ENCODE measurements around the gene OR2AG1. TPM values are rescaled to one million over a fixed set of nuclear protein-coding genes. Genes with fewer than 3 reads are reported as not detected.

OR2AG1 gene
- total RNA-seq, 1 donor from 2014 or later = not detected

DNA sequence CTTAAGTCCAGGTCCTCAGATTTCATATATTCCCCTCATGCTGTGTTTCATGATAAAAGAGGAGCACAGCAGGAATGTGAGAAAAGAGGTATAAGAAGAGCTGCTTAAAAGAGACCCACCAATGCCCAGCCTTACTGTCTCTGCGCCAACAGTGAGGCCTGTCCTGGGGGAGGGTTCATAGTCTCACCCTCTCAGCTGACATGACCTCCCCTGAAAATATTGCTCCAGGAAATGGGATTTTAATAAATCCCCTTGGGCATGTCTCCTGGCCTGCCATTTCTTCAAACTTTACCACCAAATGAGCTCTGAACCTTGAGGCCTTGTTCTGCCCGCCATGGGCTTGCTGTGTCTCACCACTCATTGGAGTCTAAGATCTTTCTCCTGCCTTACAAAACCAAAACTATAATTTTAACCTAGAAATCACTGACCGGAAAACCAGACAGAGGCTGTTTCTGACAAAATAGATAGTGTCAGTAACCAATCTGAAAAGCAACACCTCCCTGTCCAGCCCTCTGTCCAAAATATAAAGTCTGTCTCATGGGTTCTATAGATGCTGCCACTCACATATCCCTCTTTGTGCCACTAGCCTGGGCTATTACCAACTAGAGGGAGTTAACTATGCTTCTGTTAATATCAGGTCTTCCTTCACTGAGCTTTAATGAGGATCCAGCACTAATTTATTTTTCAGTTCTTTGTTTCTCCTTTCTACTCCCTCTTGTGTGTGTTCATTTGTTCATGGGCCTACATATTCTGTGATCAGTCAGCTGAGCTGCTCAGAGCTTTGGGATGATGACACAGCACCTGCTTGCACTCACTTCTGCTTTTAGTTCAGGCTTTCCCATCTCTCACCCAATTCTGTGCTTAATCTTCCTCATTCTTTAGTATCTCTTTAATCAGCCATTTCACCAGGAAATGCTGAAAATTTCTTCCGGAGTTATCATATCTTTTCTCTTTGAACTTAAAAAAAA, 10.6 kb upstream of the OR2AG1 start, which contains the start of gene OR2AG2:
TSS of gene OR2AG2 (minus strand) at position 51 of the 968 bp plus-strand sequence. CDS start 3,019 bp downstream, outside the sequence.
- H3K9ac ChIP-seq (ENCODE audit: low read length) = no peak within 1 kb of the TSS
- TF ChIP-seq, protein P1, sequence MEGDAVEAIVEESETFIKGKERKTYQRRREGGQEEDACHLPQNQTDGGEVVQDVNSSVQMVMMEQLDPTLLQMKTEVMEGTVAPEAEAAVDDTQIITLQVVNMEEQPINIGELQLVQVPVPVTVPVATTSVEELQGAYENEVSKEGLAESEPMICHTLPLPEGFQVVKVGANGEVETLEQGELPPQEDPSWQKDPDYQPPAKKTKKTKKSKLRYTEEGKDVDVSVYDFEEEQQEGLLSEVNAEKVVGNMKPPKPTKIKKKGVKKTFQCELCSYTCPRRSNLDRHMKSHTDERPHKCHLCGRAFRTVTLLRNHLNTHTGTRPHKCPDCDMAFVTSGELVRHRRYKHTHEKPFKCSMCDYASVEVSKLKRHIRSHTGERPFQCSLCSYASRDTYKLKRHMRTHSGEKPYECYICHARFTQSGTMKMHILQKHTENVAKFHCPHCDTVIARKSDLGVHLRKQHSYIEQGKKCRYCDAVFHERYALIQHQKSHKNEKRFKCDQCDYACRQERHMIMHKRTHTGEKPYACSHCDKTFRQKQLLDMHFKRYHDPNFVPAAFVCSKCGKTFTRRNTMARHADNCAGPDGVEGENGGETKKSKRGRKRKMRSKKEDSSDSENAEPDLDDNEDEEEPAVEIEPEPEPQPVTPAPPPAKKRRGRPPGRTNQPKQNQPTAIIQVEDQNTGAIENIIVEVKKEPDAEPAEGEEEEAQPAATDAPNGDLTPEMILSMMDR (IDR thresholded peaks at IDR 0.05; ENCODE audit: insufficient read depth, low read depth, low read length) = no peak
- TF ChIP-seq EZH2 (IDR thresholded peaks at IDR 0.05; ENCODE audit: insufficient read depth, low read length) = no peak
- no peaks in the 10 kb centered on the region for H3K9me3 ChIP-seq (ENCODE audit: insufficient read depth, low read depth, low read length)
- no peak within 1 kb of the TSS for H3K4me2 ChIP-seq (ENCODE audit: low read length)
- no peak within 1 kb of the TSS for H3K27ac ChIP-seq (ENCODE audit: low read depth, low read length)
- no peaks in the 10 kb centered on the region for H3K79me2 ChIP-seq (ENCODE audit: insufficient read depth, low read length)
- no peaks in the 10 kb centered on the region for H4K20me1 ChIP-seq (ENCODE audit: insufficient read depth, low read length)
- Mint-ChIP-seq H3K27me3 (ENCODE audit: low read depth, unreplicated experiment) (peaks cover 3% of the 10 kb centered on the region), H3K36me3 (ENCODE audit: low read depth, unreplicated experiment) (no peaks in the 10 kb centered on the region), H3K9me3 (ENCODE audit: unreplicated experiment) (no peaks in the 10 kb centered on the region), H3K4me1 (ENCODE audit: low read depth, unreplicated experiment) (no peaks in the 10 kb centered on the region), H3K4me3 (ENCODE audit: unreplicated experiment) (no peak within 1 kb of the TSS), H3K27ac (ENCODE audit: unreplicated experiment) (no peak within 1 kb of the TSS)
- H3K4me3 ChIP-seq (ENCODE audit: insufficient read depth, low read depth, low read length) = no peak within 1 kb of the TSS
- FAIRE-seq (no peak), DNase-seq (ENCODE audit: low read depth) (no peak)
- H3K27me3 ChIP-seq (ENCODE audit: insufficient read depth, low read length) = peaks cover 3% of the 10 kb centered on the region
- no peak within 1 kb of the TSS for H2AFZ ChIP-seq (ENCODE audit: low read depth, low read length)
- no peaks in the 10 kb centered on the region for H3K36me3 ChIP-seq (ENCODE audit: insufficient read depth, low read length)
- H3K4me1 ChIP-seq (ENCODE audit: insufficient read depth, low read length) = no peaks in the 10 kb centered on the region

DNA sequence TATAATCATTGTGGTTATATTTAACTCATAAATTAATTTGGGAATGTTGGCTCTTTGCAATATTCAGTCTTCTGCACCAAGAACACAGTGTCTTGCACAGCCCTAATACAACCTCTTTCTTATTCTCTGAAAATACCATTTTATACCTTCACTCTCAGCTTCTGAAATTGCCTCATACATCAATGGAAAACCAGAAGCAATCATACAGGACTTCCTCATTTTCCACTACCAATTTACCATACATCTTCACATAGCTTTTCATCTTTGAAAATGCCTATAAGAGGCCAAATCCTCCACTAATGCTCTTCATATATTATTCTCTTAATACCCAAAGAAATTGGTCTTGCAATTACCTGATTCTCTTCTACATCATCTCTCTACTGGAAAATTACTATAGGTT, 4.3 kb upstream of the OR2AG1 start:
- Histone ChIP-seq H3K36me3 (ENCODE audit: insufficient read depth, low read length) (no peaks in the 10 kb centered on the region), H4K20me1 (ENCODE audit: insufficient read depth, low read length) (no peaks in the 10 kb centered on the region), H3K27ac (ENCODE audit: low read depth, low read length) (no peak overlapping the region), H3K79me2 (ENCODE audit: insufficient read depth, low read length) (no peaks in the 10 kb centered on the region), H3K27me3 (ENCODE audit: insufficient read depth, low read length) (peaks cover under 1% of the 10 kb centered on the region), H3K4me1 (ENCODE audit: insufficient read depth, low read length) (no peaks in the 10 kb centered on the region), H3K4me3 (ENCODE audit: insufficient read depth, low read depth, low read length) (no peak overlapping the region), H3K9ac (ENCODE audit: low read length) (no peak overlapping the region), H3K4me2 (ENCODE audit: low read length) (no peak overlapping the region), H2AFZ (ENCODE audit: low read depth, low read length) (no peak overlapping the region), H3K9me3 (ENCODE audit: insufficient read depth, low read depth, low read length) (no peaks in the 10 kb centered on the region)
- Mint-ChIP-seq H3K9me3 (ENCODE audit: unreplicated experiment) (no peaks in the 10 kb centered on the region), H3K4me1 (ENCODE audit: low read depth, unreplicated experiment) (no peaks in the 10 kb centered on the region), H3K36me3 (ENCODE audit: low read depth, unreplicated experiment) (no peaks in the 10 kb centered on the region), H3K27ac (ENCODE audit: unreplicated experiment) (no peak overlapping the region), H3K27me3 (ENCODE audit: low read depth, unreplicated experiment) (no peaks in the 10 kb centered on the region), H3K4me3 (ENCODE audit: unreplicated experiment) (no peak overlapping the region)
- FAIRE-seq = no peak
- no peak for DNase-seq (ENCODE audit: low read depth)
- no peak for TF ChIP-seq EZH2 (IDR thresholded peaks at IDR 0.05; ENCODE audit: insufficient read depth, low read length)
- TF ChIP-seq, protein P1 (IDR thresholded peaks at IDR 0.05; ENCODE audit: insufficient read depth, low read depth, low read length) = no peak

DNA sequence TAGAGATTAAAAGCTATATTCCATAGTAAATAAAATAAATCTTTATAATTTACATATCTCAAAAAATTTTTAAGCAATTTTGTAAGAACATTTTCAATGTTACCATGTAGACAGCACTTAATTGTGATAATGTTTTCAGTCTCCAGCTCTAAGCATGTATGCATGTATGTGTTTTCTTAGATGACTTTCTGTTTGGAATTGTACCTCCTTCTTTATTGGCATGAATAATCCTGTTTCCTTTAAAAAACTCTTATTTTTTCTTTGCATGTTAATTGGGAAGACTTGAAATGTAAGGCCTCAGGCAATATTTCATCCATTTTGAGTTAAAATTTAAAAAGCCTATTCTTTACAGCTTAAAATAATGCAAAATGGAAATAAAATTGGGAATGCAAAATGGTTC, 2.0 kb upstream of the OR2AG1 start:
- Mint-ChIP-seq H3K4me3 (ENCODE audit: unreplicated experiment) (no peak overlapping the region), H3K27me3 (ENCODE audit: low read depth, unreplicated experiment) (peaks cover 2% of the 10 kb centered on the region), H3K4me1 (ENCODE audit: low read depth, unreplicated experiment) (no peaks in the 10 kb centered on the region), H3K27ac (ENCODE audit: unreplicated experiment) (no peak overlapping the region), H3K36me3 (ENCODE audit: low read depth, unreplicated experiment) (no peaks in the 10 kb centered on the region), H3K9me3 (ENCODE audit: unreplicated experiment) (no peaks in the 10 kb centered on the region)
- DNase-seq (ENCODE audit: low read depth) (no peak), FAIRE-seq (no peak)
- Histone ChIP-seq H3K27me3 (ENCODE audit: insufficient read depth, low read length) (no peaks in the 10 kb centered on the region), H3K9me3 (ENCODE audit: insufficient read depth, low read depth, low read length) (no peaks in the 10 kb centered on the region), H3K27ac (ENCODE audit: low read depth, low read length) (no peak overlapping the region), H3K4me3 (ENCODE audit: insufficient read depth, low read depth, low read length) (no peak overlapping the region), H2AFZ (ENCODE audit: low read depth, low read length) (no peak overlapping the region), H4K20me1 (ENCODE audit: insufficient read depth, low read length) (no peaks in the 10 kb centered on the region), H3K9ac (ENCODE audit: low read length) (no peak overlapping the region), H3K36me3 (ENCODE audit: insufficient read depth, low read length) (no peaks in the 10 kb centered on the region), H3K79me2 (ENCODE audit: insufficient read depth, low read length) (no peaks in the 10 kb centered on the region), H3K4me2 (ENCODE audit: low read length) (no peak overlapping the region), H3K4me1 (ENCODE audit: insufficient read depth, low read length) (no peaks in the 10 kb centered on the region)
- TF ChIP-seq, protein P1 (IDR thresholded peaks at IDR 0.05; ENCODE audit: insufficient read depth, low read depth, low read length) = no peak
- TF ChIP-seq EZH2 (IDR thresholded peaks at IDR 0.05; ENCODE audit: insufficient read depth, low read length) = no peak

Measured in astrocyte (in vitro differentiated cells and primary cell).